Measurements from ENCODE around the gene ORM1.

GRCh38 chr9:114348261-114348905 is 25.5 kb downstream of the ORM1 start:
- TF ChIP-seq CTCF (conservative IDR thresholded peaks at IDR 0.05; ENCODE audit: low read length): no peak
- no peak for TF ChIP-seq EZH2phosphoT487 (IDR thresholded peaks at IDR 0.05; ENCODE audit: borderline replicate concordance)
